Pancreas (tissue), 10 donors: Measurements from ENCODE around the gene TERT. TPM values are rescaled to one million over a fixed set of nuclear protein-coding genes. Genes with fewer than 3 reads are reported as not detected.

Experiments used
- ATAC-seq, 4 donors: fragments of 200-7000 bp; cut with Tn5 transposase; one replicate each; pipeline versions ENCODE4 v1.8.0 to v1.9.1; 2020; ENCODE audit warnings: mild to moderate bottlenecking in 4 of 4, moderate library complexity in 4 of 4
- DNase-seq, 6 donors: peaks; one replicate each; pipeline ENCODE4 v3.0.0-alpha.2; 2020
- FAIRE-seq: peaks from 2 replicates; lab custom pipeline; 2012; peaks lifted over from hg19 to GRCh38; lab: Jason Lieb, UNC
- H3K27ac ChIP-seq, 4 donors: fragments of 200-600 bp; sonication (generic); 1 replicate in 3 of 4; 2 replicates in 1 of 4; pipeline versions ENCODE4 v1.5.0 to v1.8.0; 2020
- H3K27me3 ChIP-seq, 4 donors: fragments of 200-600 bp; one replicate each; pipeline ENCODE4 v1.8.0; 2021
- H3K36me3 ChIP-seq, 3 donors: fragments of 200-600 bp; sonication (generic) in 1 of 3; one replicate each; pipeline versions ENCODE4 v1.5.0 to v1.8.0; 2020 to 2021
- H3K4me1 ChIP-seq, 3 donors: fragments of 200-600 bp; one replicate each; pipeline ENCODE4 v1.8.0; 2021
- H3K4me3 ChIP-seq, 4 donors: fragments of 200-600 bp; sonication (generic) in 2 of 4; one replicate each; pipeline versions ENCODE4 v1.5.0 to v1.8.0; 2020 to 2021
- H3K9me3 ChIP-seq, 4 donors: fragments of 200-600 bp; one replicate each; pipeline ENCODE4 v1.8.0; 2021
- CTCF ChIP-seq, 4 donors: fragments of 200-600 bp; sonication (generic) in 3 of 4; IDR thresholded peaks; one replicate each; pipeline versions ENCODE4 v1.5.0 to v1.8.0; 2021; ENCODE audit warnings: antibody characterized with exemption in 4 of 4
- WGBS, 2 donors: extraction: QIAGEN DNeasy Blood & Tissue Kit; methylation state at CpG; one replicate each; pipeline ENCODE4 v1.1.7; 2013; 5-methylcytosine and 5-hydroxymethylcytosine counted together
- intact Hi-C, 3 donors: fragments of 100-400 bp; cut with DNase I; formaldehyde crosslinking; loops; one replicate each; pipeline versions ENCODE4 v1.11.1 to v1.14.2; 2022
- polyA plus RNA-seq, 2 donors: library from polyadenylated mRNA; stranded (reverse); fragments of 200-250 nt; gene quantifications; one replicate each; pipeline ENCODE4 v1.2.3, GENCODE V29; 2013
- total RNA-seq, 6 donors: library from RNA; stranded (reverse); fragmentation: NEBNext Ultra II Directional in 4 of 6; extraction: Animal tissue kit (Norgen Biotek cat#: 25700) in 4 of 6; gene quantifications; one replicate each; pipeline versions ENCODE4 v1.2.1 to v1.2.4, GENCODE V29; 2021 to 2023
- donor health status: healthy with polysubstance abuse.
- donor health status: DM: no; HTN: no; CAD: no; lungs with moderate emphysema.
- donor health status: DM: no; HTN: no; CAD: no.
- donor health status: control.
- donor health status: control.
- donor health status: Bipolar disorder and iron deficiency.
- donor health status: DM: yes; HTN: yes; CAD: no.
- donor health status: DM: no; HTN: no; CAD: no.
- donor health status: DM: no; HTN: no; CAD: no.
- donor health status: DM: yes; HTN: yes; CAD: no.

The TERT gene
- total and polyA plus RNA-seq, 8 donors = 0.06 to 0.28 (median 0.25) TPM; not detected in 5

DNA sequence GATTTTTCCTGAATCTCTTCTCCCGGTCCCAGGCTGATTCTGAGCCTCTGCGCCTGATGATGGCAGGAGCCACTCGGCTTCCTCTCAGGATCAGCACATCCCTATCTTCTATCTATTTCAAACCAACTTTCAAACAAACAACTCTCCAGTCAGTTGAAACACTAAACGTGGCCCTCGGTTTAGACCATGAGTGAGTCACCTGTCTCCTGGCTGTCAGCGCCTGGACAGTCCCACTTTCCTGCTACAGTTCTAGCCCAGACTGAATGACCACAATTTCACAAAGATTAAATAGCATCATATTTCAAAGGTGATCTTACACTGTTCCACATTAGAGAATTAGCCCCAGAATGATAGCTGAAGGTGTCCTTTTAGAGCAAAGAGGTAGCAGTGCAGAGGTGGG, 87.3 kb downstream of the TERT start:
- ATAC-seq (no peak), DNase-seq (no peak), FAIRE-seq (no peak)
- Histone ChIP-seq H3K27ac (no peak overlapping the region), H3K36me3 (no peaks in the 10 kb centered on the region), H3K4me1 (peaks cover 0 to 4% (median 3%) of the 10 kb centered on the region in 3 donors), H3K4me3 (no peak overlapping the region), H3K27me3 (no peaks in the 10 kb centered on the region), H3K9me3 (no peaks in the 10 kb centered on the region)
- TF ChIP-seq CTCF (IDR thresholded peaks at IDR 0.05) = no peak
- 79 to 86% methylated on average over 6 of the region's 6 CpGs for WGBS, 2 donors
- intact Hi-C loops = no loop called here

- Histone ChIP-seq H3K9me3 (no peaks in the 10 kb centered on the region), H3K27ac (no peak overlapping the region), H3K4me1 (peaks cover 0 to 4% (median 3%) of the 10 kb centered on the region in 3 donors), H3K27me3 (no peaks in the 10 kb centered on the region), H3K4me3 (no peak overlapping the region), H3K36me3 (no peaks in the 10 kb centered on the region)
- FAIRE-seq (no peak), DNase-seq (peak in 2 of 6 donors; percentile 40 to 75), ATAC-seq (no peak)
- WGBS, 2 donors = 82 to 83% methylated on average over 45 to 49 of the region's 49 CpGs
- intact Hi-C loops = no loop called here
- no peak for TF ChIP-seq CTCF (IDR thresholded peaks at IDR 0.05)
Measured at GRCh38 chr5:1206521-1207412, 88.1 kb downstream of the TERT start.

- FAIRE-seq (no peak), ATAC-seq (no peak), DNase-seq (peak in 1 of 6 donors; percentile 11)
- Histone ChIP-seq H3K4me3 (no peak overlapping the region), H3K27ac (peak overlapping the region in 3 of 4 donors; percentile 35 to 67 (median 67)), H3K4me1 (peaks cover 0 to 4% (median 3%) of the 10 kb centered on the region in 3 donors), H3K27me3 (no peaks in the 10 kb centered on the region), H3K36me3 (no peaks in the 10 kb centered on the region), H3K9me3 (no peaks in the 10 kb centered on the region)
- TF ChIP-seq CTCF (IDR thresholded peaks at IDR 0.05) = no peak
- 69 to 73% methylated on average over 11 of the region's 11 CpGs for WGBS, 2 donors
- intact Hi-C loops = no loop called here
Measured at GRCh38 chr5:1205255-1206180, 89.3 kb downstream of the TERT start.

DNA sequence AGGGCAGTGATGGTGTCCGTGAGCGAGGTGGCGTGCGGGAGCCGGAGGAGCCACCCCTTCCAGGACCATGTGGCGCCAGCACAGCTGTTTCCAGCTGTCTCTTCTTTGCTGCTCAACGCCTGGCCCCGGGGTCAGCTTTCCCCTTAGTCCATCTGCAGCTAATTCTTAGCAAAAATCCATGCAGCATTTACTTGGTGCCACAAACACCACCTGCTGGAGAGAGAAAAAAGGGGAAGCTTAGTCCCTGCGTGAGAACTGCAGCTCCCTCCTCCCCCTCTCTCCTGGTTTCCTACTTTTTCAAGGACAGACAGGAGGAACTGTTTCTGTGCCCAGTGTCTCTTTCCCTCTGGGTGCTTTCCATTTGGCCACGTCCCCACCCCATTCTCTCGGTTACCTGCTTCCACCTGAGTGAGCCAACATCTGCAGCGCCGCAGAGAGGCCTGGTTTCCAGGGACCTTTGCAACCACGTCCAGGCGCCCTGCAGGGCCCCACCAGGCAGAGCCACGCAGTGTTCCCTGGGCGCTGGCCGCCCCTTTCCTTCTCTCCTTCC, 90.1 kb downstream of the TERT start:
- ATAC-seq (peak; percentile 79 to 94 (median 90)), DNase-seq (peak in 5 of 6 donors; percentile 58 to 80 (median 71)), FAIRE-seq (no peak)
- peak; percentile 21 to 47 (median 29) for TF ChIP-seq CTCF (IDR thresholded peaks at IDR 0.05)
- WGBS, 2 donors = 15% methylated on average over 18 of the region's 18 CpGs
- intact Hi-C loops = no loop called here
- H3K27me3 ChIP-seq = no peaks in the 10 kb centered on the region
- peaks cover 0 to 4% (median 3%) of the 10 kb centered on the region in 3 donors for H3K4me1 ChIP-seq
- H3K27ac ChIP-seq = peak overlapping the region in 3 of 4 donors; percentile 35 to 67 (median 67)
- no peaks in the 10 kb centered on the region for H3K36me3 ChIP-seq
- H3K9me3 ChIP-seq = no peaks in the 10 kb centered on the region
- no peak overlapping the region for H3K4me3 ChIP-seq
